ENCODE data around the gene AREL1.
A peak's percentile ranks its signal among the peaks of the same experiment; 100 is the strongest.

The AREL1 gene

GRCh38 chr14:74698465-74698864 is 14.4 kb downstream of the AREL1 start:
- DNase-seq (ENCODE audit: low spot score): no peak

GRCh38 chr14:74697976-74698375 is 14.9 kb downstream of the AREL1 start:
- DNase-seq (ENCODE audit: low spot score): no peak

GRCh38 chr14:74697543-74697942 is 15.3 kb downstream of the AREL1 start:
- peak; percentile 50 for DNase-seq (ENCODE audit: low spot score)

DNA sequence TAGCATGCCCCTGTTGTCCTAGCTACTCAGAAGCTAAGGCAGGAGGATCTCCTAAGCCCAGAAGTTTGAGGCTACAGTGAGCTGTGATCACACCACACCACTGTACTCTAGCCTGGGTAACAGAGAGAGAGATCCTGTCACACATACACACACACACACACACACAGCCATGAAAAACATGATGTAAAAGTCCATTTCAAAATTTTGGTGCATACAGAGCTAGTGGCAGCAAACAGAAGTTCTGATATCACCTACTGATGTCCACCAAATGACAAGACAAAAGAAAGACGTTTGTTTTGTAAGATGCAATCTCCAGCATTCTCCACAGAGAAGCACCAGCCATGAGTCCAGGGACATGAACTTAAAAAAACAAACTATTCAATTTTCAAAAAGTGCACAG is 15.9 kb downstream of the AREL1 start:
- no peak for DNase-seq (ENCODE audit: low spot score)

DNA sequence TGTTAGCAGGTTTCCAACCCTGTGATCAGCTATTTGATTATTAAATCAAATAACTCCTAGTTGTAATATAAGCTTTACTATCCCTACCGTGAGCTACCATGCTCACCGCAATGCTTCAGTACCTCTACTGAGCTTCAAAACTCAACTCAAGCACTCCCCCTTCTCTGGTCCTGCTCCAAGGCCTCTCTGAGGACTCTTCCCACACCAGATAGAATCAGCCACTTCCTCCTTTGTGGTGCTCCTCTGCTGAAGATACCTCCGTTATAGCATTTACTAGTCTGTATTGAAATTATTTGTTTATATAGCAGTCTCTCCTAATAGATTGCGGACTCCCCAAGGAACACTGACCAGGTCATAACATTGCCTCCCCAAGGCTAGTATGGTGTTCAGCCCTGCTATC is 17.5 kb downstream of the AREL1 start:
- DNase-seq (ENCODE audit: low spot score): no peak

GRCh38 chr14:74693191-74693590 is 19.7 kb downstream of the AREL1 start:
- no peak for DNase-seq (ENCODE audit: low spot score)

- DNase-seq (ENCODE audit: low spot score): no peak
These were observed 21.4 kb downstream of the AREL1 start for GRCh38 chr14:74691456-74691855.

DNA sequence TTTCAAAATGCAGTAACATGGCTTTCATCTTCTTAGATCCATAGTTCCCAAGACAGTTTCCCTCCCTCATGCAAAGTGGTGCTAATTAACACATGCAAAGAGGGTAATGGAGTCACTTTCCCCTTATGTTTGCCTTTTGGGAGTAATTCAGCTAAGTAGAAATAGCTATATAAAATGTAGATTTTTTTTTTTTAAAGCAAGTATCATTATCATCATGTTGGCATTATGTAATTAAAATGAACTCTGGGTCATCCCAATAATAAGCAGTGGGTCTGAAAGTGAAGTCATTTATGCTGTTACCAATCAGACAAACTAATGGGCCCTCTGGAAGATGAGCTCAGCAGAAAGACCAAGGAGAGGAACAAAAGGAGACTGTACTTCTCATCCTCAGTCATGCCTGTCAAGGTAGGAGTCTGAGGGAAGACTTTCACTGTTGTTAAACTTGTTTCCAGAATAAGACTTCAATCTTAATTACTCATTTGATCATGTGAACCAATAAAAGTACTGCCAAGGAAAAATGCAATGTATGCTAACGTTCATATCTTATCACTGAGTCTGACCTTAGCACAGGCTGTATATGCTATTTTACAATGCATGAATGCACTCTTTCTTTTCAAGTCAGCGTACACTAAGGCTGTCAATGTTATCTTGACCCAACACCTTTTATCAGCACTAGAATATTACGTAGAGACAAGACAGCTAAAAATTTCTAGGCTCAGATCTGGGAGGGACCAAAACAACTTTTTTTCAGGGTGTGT is 26.8 kb downstream of the AREL1 start:
- DNase-seq (ENCODE audit: low spot score): peak; percentile 17

DNA sequence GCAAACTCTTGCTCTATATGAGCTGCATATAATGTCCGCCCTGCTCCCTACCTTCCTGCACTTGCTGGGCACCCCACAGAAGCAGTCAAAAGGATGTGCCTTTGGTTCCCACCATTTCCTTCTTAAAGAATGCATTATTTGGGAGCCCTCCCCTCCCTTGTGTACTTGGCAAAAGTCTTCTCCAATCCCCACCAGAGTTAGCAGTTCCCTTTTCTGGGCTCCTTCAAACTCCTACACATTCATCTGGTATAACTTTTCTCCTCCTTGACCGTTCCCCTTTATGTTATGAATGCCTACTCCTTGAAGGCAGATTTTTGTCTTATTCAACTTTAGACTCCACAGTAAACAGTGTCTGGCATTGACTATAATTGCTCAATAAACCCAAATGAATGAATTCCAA is 27.8 kb downstream of the AREL1 start:
- no peak for DNase-seq (ENCODE audit: low spot score)

DNA sequence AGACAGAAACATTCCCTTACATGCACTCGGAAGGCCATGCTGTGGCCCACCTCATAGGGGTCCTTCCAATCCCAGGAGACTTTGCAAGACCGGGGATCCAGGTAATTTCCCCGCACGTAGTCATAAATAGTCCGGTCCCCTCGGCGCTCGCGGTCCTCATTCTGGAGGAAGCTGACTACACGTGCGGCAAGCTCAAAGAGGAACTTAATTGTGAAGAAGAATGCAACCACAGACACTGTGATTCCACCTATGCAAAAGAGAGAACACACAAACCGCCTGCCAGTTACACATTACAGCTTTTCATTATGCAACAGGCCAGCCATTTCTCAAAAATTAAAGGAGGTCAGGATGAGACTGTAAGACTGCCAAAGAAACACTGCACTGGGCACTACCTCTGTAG is 28.4 kb downstream of the AREL1 start:
- DNase-seq (ENCODE audit: low spot score): no peak

GRCh38 chr14:74683406-74683805 is 29.5 kb downstream of the AREL1 start:
- DNase-seq (ENCODE audit: low spot score): no peak

- no peak for DNase-seq (ENCODE audit: low spot score)
These were observed 30.5 kb downstream of the AREL1 start for GRCh38 chr14:74682169-74682952.

- no peak for DNase-seq (ENCODE audit: low spot score)
These were observed 37.7 kb downstream of the AREL1 start for GRCh38 chr14:74675219-74675618.

GRCh38 chr14:74673768-74674167 is 39.1 kb downstream of the AREL1 start:
- no peak for DNase-seq (ENCODE audit: low spot score)

DNA sequence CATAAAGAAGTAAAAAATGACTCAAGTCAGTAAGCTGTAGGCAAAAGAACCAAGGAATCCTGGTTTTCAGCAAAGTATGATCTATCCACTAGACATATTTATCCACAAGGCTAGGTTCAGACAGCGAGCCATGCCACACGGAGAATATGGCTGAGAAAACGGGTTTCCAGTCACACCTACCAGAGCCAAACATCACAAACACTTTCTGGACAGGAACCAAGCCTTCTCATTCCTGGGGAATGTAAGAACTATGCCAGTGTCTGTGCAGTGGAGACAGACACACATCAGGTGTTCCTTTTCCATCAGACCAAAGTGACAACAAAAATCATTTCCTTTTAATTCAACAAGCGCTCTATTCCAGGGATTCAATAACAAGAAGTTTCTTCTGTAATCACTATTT is 41.1 kb downstream of the AREL1 start:
- DNase-seq (ENCODE audit: low spot score): peak; percentile 78

- no peak for DNase-seq (ENCODE audit: low spot score)
These were observed 42.0 kb downstream of the AREL1 start for GRCh38 chr14:74670726-74671411.

DNA sequence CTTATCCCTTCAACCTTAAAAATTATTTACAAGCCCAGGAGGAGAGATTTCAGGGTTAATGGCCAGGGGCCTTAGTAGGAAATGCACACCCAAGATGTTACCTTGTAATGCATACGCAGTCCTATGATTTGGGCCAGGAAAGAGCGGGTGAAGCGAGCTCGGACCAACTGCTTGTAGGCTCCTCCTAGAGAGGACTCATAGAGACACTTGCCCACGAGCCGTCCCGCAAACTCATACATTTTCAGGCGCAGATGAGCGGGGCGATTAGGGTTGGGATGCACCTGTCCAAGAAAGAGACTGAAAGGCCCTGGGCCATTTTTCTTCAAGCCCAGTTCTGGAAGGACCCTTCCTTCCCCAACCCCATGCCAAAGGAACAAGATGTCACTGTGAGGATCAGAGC is 43.0 kb downstream of the AREL1 start:
- DNase-seq (ENCODE audit: low spot score): no peak

- DNase-seq (ENCODE audit: low spot score): no peak
These were observed 43.6 kb downstream of the AREL1 start for GRCh38 chr14:74669256-74669655.

DNA sequence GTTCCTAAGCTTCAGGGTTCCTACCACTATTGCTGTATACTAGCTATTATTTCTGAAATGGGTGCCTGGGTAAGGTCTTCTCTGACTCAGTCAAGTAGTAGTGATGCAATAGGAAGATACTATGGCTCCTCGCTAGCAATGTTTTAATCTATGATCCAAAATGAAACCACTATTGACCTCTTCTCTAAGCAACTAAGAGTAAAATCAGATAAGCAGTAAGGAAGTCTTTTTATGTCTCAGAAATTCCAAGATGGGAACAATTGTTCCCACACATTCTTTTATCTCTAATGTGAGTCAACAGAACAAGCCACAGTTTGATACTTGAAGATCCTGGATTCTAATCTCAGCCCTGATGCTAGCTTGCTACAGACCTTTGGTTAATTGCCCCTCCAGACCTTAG is 45.1 kb downstream of the AREL1 start:
- DNase-seq (ENCODE audit: low spot score): no peak

DNA sequence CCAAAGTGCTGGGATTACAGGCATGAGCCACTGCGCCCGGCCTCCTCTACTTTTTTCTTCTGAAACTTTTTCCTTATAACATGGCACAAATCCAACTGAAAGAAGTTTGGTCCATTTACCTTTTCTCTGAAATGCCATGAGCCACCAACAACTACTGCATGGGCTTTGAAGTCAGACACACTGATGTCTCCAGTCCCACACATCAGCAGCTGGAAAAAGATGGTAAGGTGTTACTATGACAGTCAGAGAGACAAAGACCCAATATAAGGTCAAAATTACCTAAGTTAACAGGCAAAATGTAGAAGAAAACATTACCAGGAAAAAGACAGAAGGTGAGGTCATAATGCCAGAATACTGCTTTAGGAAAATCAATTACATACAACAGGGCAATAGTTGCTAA is 48.2 kb downstream of the AREL1 start:
- DNase-seq (ENCODE audit: low spot score): no peak

DNA sequence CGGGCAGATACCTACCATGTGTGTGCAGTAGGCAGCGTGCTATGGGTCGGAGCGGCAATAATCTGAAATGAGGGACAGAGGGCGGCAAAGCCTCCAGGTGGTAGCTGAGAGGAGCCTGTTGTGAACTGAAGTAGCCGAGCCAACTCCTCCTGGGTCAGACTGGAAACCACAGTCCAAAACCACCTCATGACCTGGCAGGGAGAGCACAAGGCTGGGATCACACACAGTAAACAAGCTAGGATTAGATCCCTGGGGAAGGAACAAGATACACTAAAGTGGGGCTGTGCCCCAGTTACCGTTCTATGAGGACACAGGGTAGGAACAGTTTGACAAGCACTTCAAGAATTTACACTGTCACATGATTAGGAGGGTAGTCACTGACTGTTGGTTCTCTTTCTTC is 49.0 kb downstream of the AREL1 start:
- no peak for DNase-seq (ENCODE audit: low spot score)

- no peak for DNase-seq (ENCODE audit: low spot score)
These were observed 51.0 kb downstream of the AREL1 start for GRCh38 chr14:74661726-74662450.
